Keratinocyte (primary cell): ENCODE data around the gene CT45A1. TPM values are rescaled to one million over a fixed set of nuclear protein-coding genes. Genes with fewer than 3 reads are reported as not detected.
A peak's percentile ranks its signal among the peaks of the same experiment; 100 is the strongest.

ENCODE experiments used
- DNase-seq: peaks from one replicate; pipeline ENCODE4 v3.0.0-alpha.2; 2011; ENCODE audit warnings: low read depth, missing footprints, low spot score
- FAIRE-seq: peaks from 2 replicates; lab custom pipeline; 2011; peaks lifted over from hg19 to GRCh38; lab: Jason Lieb, UNC
- H2AFZ ChIP-seq: 2 replicates; pipeline ENCODE4 v1.6.0; 2012; ENCODE audit warnings: low read length, control low read depth, inconsistent platforms; ENCODE audit not compliant: control insufficient read depth
- H3K27ac ChIP-seq: 2 replicates; pipeline ENCODE4 v1.5.1; 2011; ENCODE audit warnings: low read length; ENCODE audit not compliant: control insufficient read depth, insufficient read depth
- H3K27me3 ChIP-seq: 3 replicates; pipeline ENCODE4 v1.6.0; 2011; ENCODE audit warnings: low read length; ENCODE audit not compliant: control insufficient read depth, insufficient read depth; ENCODE audit errors: extremely low read depth
- H3K36me3 ChIP-seq, 2 experiments: 2 replicates in 1 of 2; 3 replicates in 1 of 2; pipeline ENCODE4 v1.5.1; 2011; ENCODE audit warnings: low read length in 2 of 2, mild to moderate bottlenecking in 1 of 2; ENCODE audit not compliant: control insufficient read depth in 2 of 2, insufficient read depth in 2 of 2; ENCODE audit errors: extremely low read depth in 1 of 2
- H3K4me1 ChIP-seq: 3 replicates; pipeline ENCODE4 v1.5.1; 2011; ENCODE audit warnings: low read length; ENCODE audit not compliant: control insufficient read depth, insufficient read depth; ENCODE audit errors: extremely low read depth
- H3K4me2 ChIP-seq: 3 replicates; pipeline ENCODE4 v1.6.0; 2011; ENCODE audit warnings: low read depth, low read length; ENCODE audit not compliant: control insufficient read depth, insufficient read depth; ENCODE audit errors: extremely low read depth
- H3K4me3 ChIP-seq, 3 experiments: fragments of 200-600 bp in 1 of 3; sonication (generic) in 1 of 3; 2 replicates in 2 of 3; 3 replicates in 1 of 3; pipeline ENCODE4 v1.5.1; 2011 to 2016; ENCODE audit warnings: low read length in 3 of 3, mild to moderate bottlenecking in 3 of 3, control low read depth in 2 of 3, inconsistent platforms in 1 of 3, low read depth in 1 of 3, mixed read lengths in 1 of 3, mixed run types in 1 of 3, moderate library complexity in 1 of 3; ENCODE audit not compliant: control insufficient read depth in 2 of 3, insufficient read depth in 2 of 3; ENCODE audit errors: extremely low read depth in 1 of 3
- H3K79me2 ChIP-seq: 2 replicates; pipeline ENCODE4 v1.6.0; 2012; ENCODE audit warnings: low read length; ENCODE audit not compliant: control insufficient read depth, insufficient read depth
- H3K9ac ChIP-seq: 3 replicates; pipeline ENCODE4 v1.6.0; 2011; ENCODE audit warnings: low read length; ENCODE audit not compliant: control insufficient read depth, insufficient read depth; ENCODE audit errors: extremely low read depth
- H3K9me1 ChIP-seq: 3 replicates; pipeline ENCODE4 v1.6.0; 2011; ENCODE audit warnings: low read length; ENCODE audit not compliant: control insufficient read depth, insufficient read depth; ENCODE audit errors: extremely low read depth
- H3K9me3 ChIP-seq: 2 replicates; pipeline ENCODE4 v1.5.1; 2012; ENCODE audit warnings: low read depth, low read length; ENCODE audit not compliant: control insufficient read depth
- H4K20me1 ChIP-seq: 3 replicates; pipeline ENCODE4 v1.6.0; 2011; ENCODE audit warnings: low read length; ENCODE audit not compliant: control insufficient read depth, insufficient read depth; ENCODE audit errors: extremely low read depth
- CTCF ChIP-seq, 3 experiments: IDR thresholded peaks in 1 of 3; conservative IDR thresholded peaks in 1 of 3; optimal IDR thresholded peaks in 1 of 3; 2 replicates in 2 of 3; 3 replicates in 1 of 3; pipeline versions ENCODE3 to v1.5.1; 2011; ENCODE audit warnings: low read length in 3 of 3, mild to moderate bottlenecking in 3 of 3, moderate library complexity in 2 of 3, control low read depth in 1 of 3, inconsistent platforms in 1 of 3; ENCODE audit not compliant: insufficient read depth in 2 of 3; ENCODE audit errors: extremely low read depth in 1 of 3
- EZH2 ChIP-seq: IDR thresholded peaks from one replicate; pipeline ENCODE4 v1.6.1; 2012; ENCODE audit warnings: inconsistent platforms, mild to moderate bottlenecking, low read length, moderate library complexity
- dilution Hi-C: fragments of 300-500 bp; cut with MboI; formaldehyde crosslinking; loops from one replicate; pipeline ENCODE4 v1.7.0; 2020; ENCODE audit warnings: low sequenced_read_pairs; ENCODE audit not compliant: extremely low pct_ligation_motif_present
- polyA plus RNA-seq, 5 experiments: library from polyadenylated mRNA; depleted of rRNA in 3 of 5; stranded (reverse) in 3 of 5; stranded (forward) in 1 of 5; unstranded in 1 of 5; fragments of >200 nt; gene quantifications; 1 replicate in 1 of 5; 2 replicates in 3 of 5; 3 replicates in 1 of 5; pipeline versions ENCODE4 v1.2.1 to v1.2.3, GENCODE V29; 2011 to 2012; ENCODE audit warnings: missing spikeins in 2 of 5, low read depth in 1 of 5, low replicate concordance in 1 of 5

CT45A1 gene
- polyA plus RNA-seq, 1 donor (not counting 4 experiments of a cell fraction or from before 2014, with no cell fraction given) = not detected

GRCh38 chrX:135737366-135738071 is 24.1 kb downstream of the CT45A1 start:
- Histone ChIP-seq H3K4me1 (no peaks in the 10 kb centered on the region), H3K27ac (no peak overlapping the region), H3K9me1 (no peaks in the 10 kb centered on the region), H3K9ac (no peak overlapping the region), H3K79me2 (no peaks in the 10 kb centered on the region), H3K27me3 (no peaks in the 10 kb centered on the region), H3K4me2 (no peak overlapping the region), H3K4me3 (no peak overlapping the region), H3K9me3 (no peaks in the 10 kb centered on the region), H2AFZ (no peak overlapping the region), H3K36me3 (no peaks in the 10 kb centered on the region), H4K20me1 (no peaks in the 10 kb centered on the region)
- no peak for FAIRE-seq
- no peak for DNase-seq
- dilution Hi-C loops = no loop called here
- no peak for TF ChIP-seq EZH2
- no peak for TF ChIP-seq CTCF (optimal IDR thresholded peaks at IDR 0.05 in 1 of 3, IDR thresholded peaks at IDR 0.05 in 1 of 3, conservative IDR thresholded peaks at IDR 0.05 in 1 of 3; ENCODE audit: extremely low read depth in 1 of 3, insufficient read depth in 2 of 3, low read length in 3 of 3)

- no peak for DNase-seq
- Histone ChIP-seq H3K9ac (no peak overlapping the region), H3K79me2 (no peaks in the 10 kb centered on the region), H3K9me1 (no peaks in the 10 kb centered on the region), H3K27me3 (no peaks in the 10 kb centered on the region), H3K9me3 (no peaks in the 10 kb centered on the region), H3K27ac (no peak overlapping the region), H3K4me3 (no peak overlapping the region), H4K20me1 (no peaks in the 10 kb centered on the region), H2AFZ (no peak overlapping the region), H3K36me3 (no peaks in the 10 kb centered on the region), H3K4me2 (no peak overlapping the region), H3K4me1 (no peaks in the 10 kb centered on the region)
- dilution Hi-C loops = no loop called here
- no peak for TF ChIP-seq EZH2
- TF ChIP-seq CTCF (optimal IDR thresholded peaks at IDR 0.05 in 1 of 3, IDR thresholded peaks at IDR 0.05 in 1 of 3, conservative IDR thresholded peaks at IDR 0.05 in 1 of 3; ENCODE audit: extremely low read depth in 1 of 3, insufficient read depth in 2 of 3, low read length in 3 of 3) = peak in 2 of 3 experiments; percentile 11 to 41
- no peak for FAIRE-seq
Observed at GRCh38 chrX:135740681-135741149, 27.3 kb downstream of the CT45A1 start.
